Fibroblast of upper back skin (primary cell): ENCODE measurements around the gene PPIL6.
A peak's percentile ranks its signal among the peaks of the same experiment; 100 is the strongest.

Experiments used
- DNase-seq: peaks from one replicate; pipeline ENCODE4 v3.0.0-alpha.2; 2013

PPIL6 gene

DNA sequence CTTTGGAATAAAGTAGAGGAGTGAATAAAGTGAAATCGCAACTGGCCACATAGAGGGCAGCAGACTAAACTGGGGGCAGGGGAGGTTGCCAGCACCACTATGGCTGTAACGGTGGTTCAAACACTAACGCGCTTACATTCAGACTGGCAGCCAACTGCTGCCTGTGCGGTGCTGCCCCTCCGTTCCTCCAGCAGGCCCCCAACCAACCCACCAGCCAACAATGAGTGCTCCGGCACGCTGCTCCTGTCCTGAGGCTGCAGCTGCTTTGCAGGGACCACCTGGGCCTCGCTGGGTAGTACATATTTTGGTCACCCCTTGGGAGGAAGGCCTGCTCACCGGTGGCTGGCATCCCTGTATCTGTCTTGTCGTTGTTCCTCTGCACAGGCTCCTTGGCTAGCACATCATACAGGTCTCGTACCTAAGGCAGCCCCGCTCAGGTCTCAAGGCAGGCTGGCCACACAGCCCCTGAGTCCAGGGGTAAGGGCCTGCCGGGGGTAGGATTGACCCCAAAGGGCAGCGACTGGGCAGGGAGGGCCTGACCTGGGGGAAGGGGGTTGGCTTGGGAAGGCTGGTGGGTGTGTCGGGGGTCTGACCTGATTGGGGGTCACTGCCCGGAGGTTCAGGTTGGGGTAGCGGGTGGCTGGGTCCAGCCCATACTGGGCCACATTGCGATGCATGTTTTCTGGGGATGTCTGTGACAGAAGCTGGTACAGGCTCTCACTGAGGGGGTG, 8.8 kb upstream of the PPIL6 start:
- DNase-seq = no peak

DNA sequence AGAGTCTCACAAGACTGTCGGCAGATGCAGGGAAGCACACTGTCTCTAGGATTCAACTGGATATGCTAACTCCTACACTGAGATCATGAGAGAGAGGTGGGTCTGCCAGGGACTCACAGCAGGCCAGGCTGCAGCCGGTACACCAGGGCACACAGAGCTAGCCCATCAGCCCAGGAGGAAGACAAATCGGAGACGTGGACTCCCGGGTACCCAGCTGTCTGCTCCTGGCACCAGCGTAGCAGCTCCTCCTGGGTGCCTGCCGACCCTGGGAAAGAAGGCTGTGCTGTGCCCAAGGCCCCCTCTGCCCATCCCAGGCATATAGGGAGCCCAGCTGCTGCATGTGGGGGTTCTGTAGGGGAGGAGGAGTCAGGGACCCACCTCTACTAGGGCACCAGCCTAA, 8.2 kb upstream of the PPIL6 start:
- no peak for DNase-seq

DNA sequence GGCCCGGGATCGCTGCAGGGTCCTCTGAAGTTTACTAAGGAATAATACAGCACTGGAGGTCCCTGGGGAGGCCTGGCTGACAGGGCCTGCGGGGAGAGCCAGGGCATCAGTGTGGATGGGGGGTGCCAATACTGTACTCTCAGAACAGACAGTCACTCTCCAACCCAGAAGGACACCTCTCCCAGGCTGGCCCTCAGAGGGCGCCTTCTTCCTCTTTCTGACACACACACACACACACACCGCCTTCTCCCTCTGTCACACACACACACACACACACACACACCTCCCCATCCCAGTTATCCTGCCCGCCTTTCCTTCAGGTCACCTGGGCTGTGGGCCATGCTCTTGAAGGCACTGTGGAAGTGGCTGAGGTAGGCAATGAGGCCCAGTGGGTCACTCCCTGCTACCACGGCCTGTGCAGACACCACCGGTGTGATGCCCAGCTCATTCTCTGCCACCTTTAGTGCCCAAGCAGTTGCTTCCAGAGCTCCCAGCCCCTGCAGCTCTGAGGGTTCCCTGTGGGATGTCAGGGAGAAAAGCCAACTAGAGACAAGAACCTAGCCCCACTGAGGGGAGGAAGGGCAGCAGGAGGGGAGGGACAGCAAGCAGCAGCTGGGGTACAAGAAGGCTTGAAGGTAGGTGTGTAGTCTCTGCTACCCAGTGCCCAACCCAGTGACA, 7.6 kb upstream of the PPIL6 start:
- DNase-seq = no peak

DNA sequence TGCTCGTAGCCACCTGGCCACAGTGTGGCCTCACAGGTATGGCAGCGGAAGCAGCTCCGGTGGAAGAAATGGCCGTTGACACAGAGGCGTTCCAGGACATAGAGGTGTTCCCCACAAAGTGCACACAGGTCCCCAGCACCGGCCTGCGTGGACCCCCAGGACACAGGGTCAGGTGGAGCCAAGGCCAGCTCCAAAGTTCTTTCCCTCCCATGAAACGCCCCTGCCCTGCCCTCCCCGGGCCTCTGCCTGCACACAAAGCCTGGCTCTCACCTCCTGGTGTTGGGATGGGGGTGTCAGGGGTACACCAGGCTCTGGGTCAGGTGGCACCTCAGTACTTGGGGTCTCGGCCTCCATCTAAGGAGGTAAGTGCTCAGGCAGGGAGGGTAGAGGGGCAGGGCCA, 6.7 kb upstream of the PPIL6 start:
- no peak for DNase-seq

DNA sequence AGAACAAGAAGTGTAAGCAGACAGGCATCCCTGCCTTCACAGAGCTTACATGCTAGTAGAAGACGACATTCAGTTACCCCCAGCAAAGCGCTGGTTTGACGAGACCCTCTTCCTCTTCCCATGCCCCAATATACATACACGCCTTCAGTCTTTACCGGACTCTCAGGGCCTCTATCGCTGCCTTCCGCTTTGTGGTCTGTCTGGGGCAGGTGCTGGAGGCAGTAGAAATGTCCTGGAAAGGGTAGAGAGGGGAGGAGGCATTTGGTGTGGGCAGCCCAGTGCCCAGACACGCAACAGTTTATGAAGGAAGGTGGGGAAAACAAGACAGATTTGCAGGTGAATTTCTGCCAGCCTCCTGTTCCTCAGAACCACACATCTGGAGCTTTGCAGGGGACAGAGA, 6.1 kb upstream of the PPIL6 start:
- DNase-seq = no peak

DNA sequence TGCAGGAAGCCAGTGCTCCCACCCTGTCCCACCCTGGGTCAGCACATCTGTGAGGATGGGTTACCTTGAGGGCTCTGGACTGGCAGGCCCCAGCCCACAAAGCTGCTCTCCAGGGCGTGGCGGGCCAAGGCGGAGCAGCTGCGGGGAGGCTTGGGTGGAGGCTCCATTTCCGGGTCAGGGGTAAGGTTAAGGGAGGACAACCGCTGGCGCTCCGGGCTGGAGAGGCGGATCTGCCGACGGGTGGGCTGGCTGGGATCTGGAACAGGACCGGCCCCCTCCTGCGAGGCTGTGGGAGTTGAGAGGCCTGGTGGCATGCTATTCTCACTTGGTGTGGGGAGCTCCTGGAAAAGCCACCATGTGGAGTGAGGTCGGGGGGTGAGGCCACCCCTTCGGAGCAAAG, 5.6 kb upstream of the PPIL6 start:
- no peak for DNase-seq

DNA sequence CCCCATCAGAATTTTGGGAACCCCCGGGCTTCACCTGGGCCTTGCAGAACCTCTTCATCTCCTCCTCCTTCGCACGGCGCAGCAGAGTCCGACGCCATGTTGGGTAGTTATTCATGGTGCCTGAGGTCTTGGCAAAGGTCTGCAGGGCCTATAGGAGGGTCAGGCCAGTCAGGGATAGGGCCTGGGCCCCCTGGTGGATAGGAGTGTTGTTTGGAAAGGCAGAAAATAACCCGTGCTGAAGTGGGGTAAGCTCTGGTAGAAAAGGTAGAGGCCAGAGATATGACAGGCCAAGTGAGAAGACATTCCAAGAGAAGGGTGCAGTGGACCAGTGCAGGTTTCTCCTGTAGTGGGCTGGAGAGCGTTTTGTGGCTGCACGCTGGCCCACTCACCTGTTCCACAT, 5.0 kb upstream of the PPIL6 start:
- DNase-seq = no peak

DNA sequence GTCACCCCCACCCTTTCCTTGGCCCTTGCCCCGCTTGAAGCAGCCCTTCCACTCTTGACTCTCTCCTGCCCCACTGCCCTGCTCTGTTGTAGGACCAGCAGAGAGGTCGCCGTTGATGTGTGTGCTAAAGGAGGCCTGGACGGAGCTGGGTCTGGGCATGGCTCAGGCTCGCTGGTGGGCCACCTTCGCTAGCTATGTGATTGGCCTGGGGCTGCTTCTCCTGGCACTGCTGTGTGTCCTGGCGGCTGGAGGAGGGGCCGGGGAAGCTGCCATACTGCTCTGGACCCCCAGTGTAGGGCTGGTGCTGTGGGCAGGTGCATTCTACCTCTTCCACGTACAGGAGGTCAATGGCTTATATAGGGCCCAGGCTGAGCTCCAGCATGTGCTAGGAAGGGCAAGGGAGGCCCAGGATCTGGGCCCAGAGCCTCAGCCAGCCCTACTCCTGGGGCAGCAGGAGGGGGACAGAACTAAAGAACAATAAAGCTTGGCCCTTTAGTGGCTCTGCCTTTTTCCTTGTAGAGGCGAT, 3.1 kb upstream of the PPIL6 start:
- no peak for DNase-seq

DNA sequence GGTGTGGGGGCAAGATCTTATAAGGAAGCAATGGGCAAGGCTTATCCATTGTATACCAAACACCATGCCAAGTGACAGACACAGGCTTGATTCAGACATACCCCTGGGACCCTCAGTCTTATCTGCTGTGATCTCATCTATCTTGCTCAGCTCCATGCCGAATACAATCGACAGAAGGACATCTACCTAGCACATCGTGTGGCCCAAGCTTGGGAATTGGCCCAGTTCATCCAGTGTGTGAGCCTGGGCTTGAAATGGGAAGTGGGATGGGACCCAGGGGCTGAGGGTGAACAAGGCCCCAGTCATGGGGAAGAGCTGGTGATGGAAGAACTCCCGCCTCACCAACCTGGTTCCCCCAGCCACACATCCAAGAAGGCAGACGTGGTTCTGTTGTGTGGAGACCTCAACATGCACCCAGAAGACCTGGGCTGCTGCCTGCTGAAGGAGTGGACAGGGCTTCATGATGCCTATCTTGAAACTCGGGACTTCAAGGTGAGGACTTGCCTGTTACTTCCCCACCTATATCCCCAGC, 2.0 kb upstream of the PPIL6 start:
- DNase-seq = no peak

DNA sequence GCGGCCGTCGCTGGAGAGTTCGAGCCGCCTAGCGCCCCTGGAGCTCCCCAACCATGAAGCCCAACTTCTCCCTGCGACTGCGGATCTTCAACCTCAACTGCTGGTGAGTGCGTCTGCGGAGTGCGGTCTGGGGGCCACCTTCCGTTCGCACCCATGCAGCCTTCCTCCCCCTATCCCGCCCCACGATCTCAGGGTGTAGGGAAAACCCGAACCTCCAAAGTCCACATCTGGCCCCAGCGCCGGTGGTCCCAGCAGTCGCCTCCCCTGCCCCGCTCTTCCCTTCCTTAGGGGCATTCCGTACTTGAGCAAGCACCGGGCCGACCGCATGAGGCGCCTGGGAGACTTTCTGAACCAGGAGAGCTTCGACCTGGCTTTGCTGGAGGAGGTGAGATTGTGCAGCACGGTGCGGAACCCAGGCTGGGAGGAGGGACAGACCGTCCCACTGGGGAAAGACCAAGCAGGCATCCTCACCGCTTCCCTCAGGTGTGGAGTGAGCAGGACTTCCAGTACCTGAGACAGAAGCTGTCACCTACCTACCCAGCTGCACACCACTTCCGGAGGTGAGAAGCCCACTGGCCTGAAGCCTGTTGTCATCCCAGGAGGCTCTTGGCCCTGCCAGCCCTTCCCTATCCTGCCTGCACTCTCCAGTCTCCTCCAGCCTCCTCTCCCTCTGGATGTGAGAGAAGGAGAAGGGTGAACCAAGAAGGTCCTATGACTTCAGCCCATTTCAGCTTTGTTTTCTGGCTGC, 815 bp upstream of the PPIL6 start:
- peak; percentile 39 for DNase-seq

DNA sequence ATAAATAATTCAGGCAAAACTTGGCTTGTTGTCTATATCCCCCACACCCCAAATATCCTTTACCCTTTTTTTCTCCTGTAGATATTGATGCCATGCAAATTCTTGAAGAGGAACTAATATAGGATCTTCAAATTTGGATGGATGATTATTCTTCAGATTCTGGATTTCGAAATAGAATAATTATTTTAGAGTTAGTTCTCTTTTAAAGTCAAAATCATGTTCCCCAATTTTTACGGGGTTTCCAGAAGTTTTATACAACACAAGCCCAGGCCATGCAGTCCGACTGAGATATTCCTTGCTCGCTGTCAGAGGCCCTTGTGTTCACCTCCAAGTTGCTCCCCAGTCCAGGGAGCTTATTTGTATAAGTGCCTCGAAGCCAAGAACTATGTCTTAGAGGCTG, 4.4 kb downstream of the PPIL6 start:
- no peak for DNase-seq

DNA sequence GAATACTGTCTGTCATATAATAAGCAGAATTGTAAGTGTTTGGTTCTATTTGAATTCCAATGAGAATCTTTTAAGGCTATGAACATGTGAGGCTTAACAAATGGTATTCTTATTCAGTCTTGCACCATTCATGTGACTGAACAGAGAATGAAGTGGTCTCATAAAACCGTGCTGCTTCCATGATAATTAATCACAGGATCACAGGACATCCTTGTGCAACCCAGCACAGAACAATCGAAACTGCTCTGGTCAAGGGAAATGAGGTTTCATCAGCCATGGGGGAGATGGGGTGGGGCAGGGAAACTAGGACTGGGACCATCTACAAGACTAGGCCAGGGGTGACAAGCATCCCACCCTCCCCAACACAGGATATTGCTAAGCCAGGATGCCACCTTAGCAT, 6.0 kb downstream of the PPIL6 start:
- DNase-seq = no peak

DNA sequence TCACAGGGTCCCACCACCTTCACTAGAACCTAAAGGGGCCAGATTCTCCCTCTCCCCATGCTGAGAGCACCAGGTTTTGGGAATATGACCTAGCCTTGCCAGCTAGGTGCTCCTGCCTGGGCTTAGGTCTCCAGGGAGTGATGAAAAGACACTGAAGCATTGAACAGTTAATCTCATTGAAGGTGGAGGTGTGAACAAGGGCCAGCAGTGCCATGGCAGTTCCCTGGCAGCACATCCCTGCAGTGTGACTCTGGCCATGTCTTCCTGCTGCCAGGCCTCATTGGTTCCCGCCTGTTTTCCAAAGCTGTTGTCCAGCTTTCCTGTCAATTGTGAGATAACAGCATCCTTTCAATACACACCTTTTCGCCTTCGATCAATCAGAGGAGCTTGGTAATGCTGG, 10.9 kb downstream of the PPIL6 start:
- DNase-seq = no peak

DNA sequence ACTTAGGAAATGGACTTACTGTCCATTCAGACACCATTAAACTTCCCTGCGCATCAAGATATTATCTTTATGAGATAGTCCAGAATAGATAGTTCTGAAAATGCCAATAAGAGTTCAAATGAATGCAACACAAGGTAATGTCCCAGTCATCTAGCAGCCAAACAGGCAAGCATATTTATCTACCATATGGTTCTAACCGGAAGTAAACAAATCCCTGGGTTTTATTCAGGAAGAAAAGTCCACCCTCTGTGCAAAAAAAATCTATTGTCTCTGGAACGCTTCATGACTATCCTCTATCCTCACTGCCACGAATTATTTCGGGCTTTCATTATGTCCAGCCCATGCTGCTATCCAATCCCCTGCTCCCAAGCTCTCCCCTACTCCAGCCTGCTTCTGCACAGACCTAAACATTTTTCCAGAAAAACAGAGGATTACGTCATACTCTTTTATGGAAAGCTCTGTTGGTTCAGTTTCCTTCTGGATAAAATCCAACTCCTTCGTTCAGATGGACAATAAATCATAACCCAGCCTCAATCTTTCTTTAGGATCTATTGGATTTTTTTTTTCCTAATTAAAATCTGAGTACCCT, 11.4 kb downstream of the PPIL6 start:
- peak; percentile 71 for DNase-seq

DNA sequence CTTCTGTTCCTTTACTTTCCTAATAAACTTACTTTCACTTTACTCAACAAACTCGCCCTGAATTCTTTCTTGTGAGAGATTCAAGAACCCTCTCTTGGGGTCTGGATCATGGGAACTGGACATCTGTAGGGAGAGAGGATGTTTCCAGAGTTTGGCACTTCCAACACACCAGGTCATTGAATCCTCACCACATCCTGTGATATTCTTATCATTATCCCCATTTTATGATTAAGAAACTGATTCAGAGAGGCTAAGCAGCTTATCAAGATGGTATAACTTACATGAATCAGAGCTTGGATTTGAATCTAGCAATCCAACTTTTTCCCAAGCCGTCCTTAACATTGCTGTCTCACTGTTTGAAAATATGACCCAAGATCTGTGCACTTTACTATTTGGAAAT, 15.5 kb downstream of the PPIL6 start:
- DNase-seq = no peak

DNA sequence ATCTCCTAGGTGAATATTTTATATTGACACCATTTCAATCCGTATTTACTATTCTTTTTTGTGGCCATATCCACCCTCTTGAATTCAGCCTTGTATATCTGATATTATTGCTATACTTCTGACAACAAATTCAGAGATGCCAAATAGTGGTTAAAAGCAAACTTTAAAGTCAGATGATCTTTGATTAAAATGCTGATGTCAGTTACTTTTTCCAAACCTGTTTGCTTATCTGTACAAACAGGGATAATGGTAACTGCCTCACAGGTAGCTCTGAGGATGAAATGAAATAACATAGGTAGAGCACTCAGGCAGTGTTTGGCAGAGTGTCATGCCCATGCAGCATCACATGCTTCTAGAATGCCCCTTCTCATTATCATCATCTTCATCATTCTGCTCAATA, 19.2 kb downstream of the PPIL6 start:
- no peak for DNase-seq

DNA sequence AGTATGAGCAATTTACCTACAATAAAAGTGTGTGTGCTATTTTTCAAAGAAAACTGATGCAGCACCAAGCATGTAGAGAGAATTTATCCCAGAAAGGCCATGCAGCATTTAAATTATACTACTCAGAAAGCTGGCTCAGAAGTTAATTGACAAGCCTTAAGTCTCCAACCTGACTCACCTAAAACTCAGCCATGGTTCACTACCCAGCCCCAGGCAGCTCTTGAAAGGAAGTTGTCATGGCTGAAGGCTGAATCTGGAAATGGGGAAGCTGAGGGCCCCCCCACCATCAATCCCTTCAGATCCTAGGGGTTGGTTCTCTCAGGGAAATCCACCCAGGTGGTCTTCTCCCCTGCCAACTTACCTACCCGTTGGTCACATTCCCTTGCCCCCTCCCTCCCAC, 19.7 kb downstream of the PPIL6 start:
- DNase-seq = no peak

DNA sequence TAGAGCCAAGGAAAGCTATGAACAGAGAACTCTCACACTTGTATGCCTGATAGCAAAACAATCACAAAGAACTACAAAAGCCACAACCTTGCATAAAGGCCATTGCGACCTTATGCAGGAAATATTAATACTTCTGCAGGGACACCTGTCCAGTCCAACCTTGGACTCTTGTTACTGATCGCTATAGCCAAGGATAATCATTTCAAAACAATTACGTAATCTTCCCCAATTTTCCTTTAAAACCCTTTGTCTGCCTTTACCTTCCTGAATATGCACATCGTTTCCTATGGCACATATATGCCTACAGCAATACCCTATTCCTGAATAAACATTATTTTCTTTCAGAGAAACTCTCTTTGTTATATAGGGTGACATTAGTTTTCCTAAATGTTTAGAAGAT, 22.8 kb downstream of the PPIL6 start:
- DNase-seq = no peak

DNA sequence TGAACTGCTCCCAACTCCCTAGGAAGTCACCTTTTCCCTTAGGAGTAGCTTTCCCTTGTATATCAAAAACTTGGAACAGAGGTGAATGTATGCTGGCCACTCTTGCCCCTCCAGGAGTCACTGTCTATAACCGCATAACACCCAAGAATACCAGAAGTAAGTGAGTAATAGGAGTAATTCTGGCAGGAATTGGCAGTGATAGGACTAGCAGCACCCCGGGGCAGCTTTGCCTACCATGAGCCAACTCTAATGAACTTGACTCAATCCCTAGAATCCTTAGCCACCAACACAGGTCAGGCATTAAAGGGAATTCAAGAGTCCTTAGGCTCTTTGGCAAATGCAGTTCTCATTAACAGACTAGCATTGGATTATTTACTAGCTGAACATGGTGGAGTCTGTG, 29.4 kb downstream of the PPIL6 start:
- DNase-seq = no peak

DNA sequence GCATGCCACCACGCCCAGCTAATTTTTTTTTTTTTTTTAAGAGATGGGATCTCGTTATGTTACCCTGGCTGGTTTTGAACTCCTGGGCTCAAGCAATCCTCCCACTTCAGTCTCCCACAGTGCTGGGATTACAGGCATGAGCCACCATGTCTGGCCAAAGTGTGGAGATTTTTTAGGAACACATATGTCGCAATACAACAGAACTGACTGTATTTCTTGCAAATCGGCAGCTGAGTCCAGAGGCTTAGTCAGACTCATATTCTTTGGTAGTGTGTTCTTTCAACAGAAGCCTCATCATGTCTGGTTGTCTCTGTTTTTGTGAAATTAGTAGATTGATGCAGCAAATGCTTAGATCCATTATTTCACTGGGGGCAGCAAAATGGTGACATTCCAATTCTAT, 34.2 kb downstream of the PPIL6 start:
- peak; percentile 48 for DNase-seq

DNA sequence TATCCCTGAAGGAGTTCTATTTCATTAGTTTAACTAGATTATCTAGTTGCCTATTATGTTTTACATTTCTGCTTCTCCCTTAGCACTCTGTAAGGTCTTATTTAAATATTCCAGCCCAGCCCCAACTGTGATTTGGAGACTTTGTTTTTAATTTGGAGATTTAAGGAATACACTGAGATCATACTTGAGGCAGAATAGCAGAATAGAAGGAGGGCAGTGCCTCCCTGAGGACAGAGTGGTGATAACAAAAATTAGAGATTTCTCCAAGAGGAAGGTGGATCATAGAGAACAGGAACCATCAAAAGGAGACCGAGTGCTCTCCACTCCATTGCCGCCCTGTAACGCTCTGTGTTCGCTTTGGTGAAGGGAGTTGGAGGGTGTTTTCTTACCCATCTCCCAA, 43.4 kb downstream of the PPIL6 start:
- no peak for DNase-seq

DNA sequence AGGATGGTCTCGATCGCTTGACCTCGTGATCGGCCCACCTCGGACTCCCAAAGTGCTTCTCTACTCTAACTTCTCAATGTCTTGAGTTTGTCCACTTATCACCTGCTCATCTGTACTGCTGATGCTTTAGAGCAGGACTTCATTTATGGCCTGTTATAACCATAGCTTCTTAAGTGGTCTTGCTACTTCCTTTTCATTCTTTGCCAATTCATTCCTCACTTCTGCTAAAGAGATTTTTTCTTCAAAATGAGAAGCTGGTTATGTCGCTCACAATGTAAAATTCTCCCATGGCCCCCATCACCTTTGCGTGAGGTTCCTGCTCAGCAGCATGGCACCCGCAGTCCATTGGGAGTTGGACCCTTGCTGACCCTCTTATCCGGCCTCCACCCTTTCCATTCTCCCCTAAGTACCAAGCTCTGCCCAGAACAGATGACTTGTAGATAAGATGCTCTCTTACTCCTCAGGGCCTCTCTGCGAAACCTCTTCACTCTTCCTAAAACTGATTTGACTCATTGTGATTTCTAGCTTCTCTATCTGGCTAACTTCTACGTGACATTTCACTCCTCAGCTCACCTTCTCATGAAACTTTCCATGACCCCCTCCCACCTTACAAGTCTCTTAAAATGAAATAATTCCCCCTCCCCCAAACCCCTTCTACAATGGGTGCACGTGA, 44.2 kb downstream of the PPIL6 start:
- DNase-seq = no peak

DNA sequence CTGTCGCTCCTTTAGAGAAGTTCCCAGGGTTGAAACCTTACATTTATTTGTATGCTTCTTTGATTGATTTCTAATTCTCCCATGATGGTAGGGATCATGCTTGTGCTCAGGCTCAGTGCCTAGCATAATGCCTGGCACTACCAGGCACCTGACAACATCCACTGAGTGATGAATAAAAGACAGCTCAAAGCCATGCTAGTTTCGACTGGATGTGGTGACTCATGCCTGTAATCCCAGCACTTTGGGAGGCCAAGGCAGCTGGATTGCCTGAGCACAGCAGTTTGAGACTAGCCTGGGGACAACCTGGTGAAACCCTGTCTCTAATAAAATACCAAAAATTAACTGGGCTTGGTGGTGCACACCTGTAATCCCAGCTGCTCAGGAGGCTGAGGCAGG, 46.5 kb downstream of the PPIL6 start:
- no peak for DNase-seq
